Duodenal mucosa (tissue), 2 donors: ENCODE measurements around the gene HOXC9.

Experiments used
- H3K27ac ChIP-seq: one replicate; pipeline ENCODE4 v1.7.0; 2013; ENCODE audit warnings: low read depth, low read length
- H3K27me3 ChIP-seq, 2 donors: one replicate each; pipeline ENCODE4 v1.7.0; 2013; ENCODE audit warnings: low read length in 2 of 2, control low read depth in 1 of 2; ENCODE audit not compliant: insufficient read depth in 2 of 2, control insufficient read depth in 1 of 2
- H3K36me3 ChIP-seq, 2 donors: one replicate each; pipeline ENCODE4 v1.7.0; 2013; ENCODE audit warnings: low read length in 2 of 2, control low read depth in 1 of 2; ENCODE audit not compliant: insufficient read depth in 2 of 2, control insufficient read depth in 1 of 2
- H3K4me1 ChIP-seq, 2 donors: one replicate each; pipeline ENCODE4 v1.7.0; 2013; ENCODE audit warnings: low read length in 2 of 2, control low read depth in 1 of 2; ENCODE audit not compliant: insufficient read depth in 2 of 2, control insufficient read depth in 1 of 2
- H3K4me3 ChIP-seq, 2 donors: one replicate each; pipeline ENCODE4 v1.7.0; 2013; ENCODE audit warnings: low read length in 2 of 2, low read depth in 1 of 2
- H3K9ac ChIP-seq, 2 donors: one replicate each; pipeline ENCODE4 v1.7.0; 2013; ENCODE audit warnings: low read length in 2 of 2, low read depth in 1 of 2
- H3K9me3 ChIP-seq, 2 donors: one replicate each; pipeline ENCODE4 v1.7.0; 2013; ENCODE audit warnings: low read length in 2 of 2, control low read depth in 1 of 2; ENCODE audit not compliant: control insufficient read depth in 1 of 2

The HOXC9 gene

GRCh38 chr12:53996240-53997203, 3.4 kb upstream of the HOXC9 start:
- no peaks in the 10 kb centered on the region for H3K9me3 ChIP-seq
- peak overlapping the region; percentile 70 to 73 for H3K4me3 ChIP-seq
- peak overlapping the region in 1 of 2 donors; percentile 54 for H3K9ac ChIP-seq
- peaks cover 16 to 21% of the 10 kb centered on the region in 2 donors for H3K4me1 ChIP-seq
- no peaks in the 10 kb centered on the region for H3K36me3 ChIP-seq
- H3K27ac ChIP-seq = no peak overlapping the region
- peaks cover 92 to 100% of the 10 kb centered on the region in 2 donors for H3K27me3 ChIP-seq

- Histone ChIP-seq H3K4me1 (peaks cover 16 to 21% of the 10 kb centered on the region in 2 donors), H3K27ac (peak overlapping the region; percentile 14), H3K4me3 (no peak overlapping the region), H3K9me3 (no peaks in the 10 kb centered on the region), H3K9ac (no peak overlapping the region), H3K36me3 (no peaks in the 10 kb centered on the region), H3K27me3 (peaks cover 92 to 100% of the 10 kb centered on the region in 2 donors)
Measured at GRCh38 chr12:53997204-53998109, 2.5 kb upstream of the HOXC9 start.

DNA sequence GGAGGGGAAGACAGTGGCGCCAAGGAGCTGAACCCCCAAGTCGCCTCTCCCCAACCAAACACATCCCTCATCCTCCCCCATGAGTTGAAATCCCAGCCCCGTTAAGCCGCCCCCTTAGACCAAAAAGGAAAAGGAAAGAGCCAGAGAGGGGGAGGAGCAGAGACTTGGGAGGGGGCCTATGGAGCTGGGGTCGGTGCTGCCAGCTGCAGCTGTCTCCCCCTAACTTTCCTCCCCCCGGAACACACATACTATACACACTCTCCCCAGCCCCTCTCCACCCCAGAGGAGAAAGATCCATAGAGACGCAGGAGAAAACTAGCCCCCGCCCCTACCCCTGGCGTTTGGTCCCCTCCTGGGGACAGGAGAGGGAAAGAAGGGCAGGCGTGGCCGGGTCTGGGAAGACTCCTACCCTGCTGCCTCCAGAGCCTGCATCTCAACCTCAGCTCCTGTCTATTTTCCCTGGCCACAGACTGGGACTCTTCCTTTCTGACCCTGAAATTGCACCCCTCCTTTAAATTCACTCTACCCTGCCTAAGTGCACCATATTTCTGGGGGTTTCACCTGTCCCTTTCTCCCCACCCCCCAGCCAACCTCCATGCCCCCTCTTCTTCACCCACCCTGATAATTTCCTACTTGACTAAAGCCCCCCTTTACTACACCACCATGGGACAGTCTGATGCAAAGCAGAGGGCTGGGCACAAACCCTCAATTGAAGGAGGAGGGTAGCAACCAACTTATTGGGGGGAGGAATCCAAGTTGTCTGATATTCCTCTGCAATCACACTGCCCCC, 1.7 kb upstream of the HOXC9 start:
- no peak overlapping the region for H3K27ac ChIP-seq
- peaks cover 92 to 100% of the 10 kb centered on the region in 2 donors for H3K27me3 ChIP-seq
- no peak overlapping the region for H3K9ac ChIP-seq
- no peak overlapping the region for H3K4me3 ChIP-seq
- no peaks in the 10 kb centered on the region for H3K36me3 ChIP-seq
- H3K4me1 ChIP-seq = peaks cover 16 to 21% of the 10 kb centered on the region in 2 donors
- no peaks in the 10 kb centered on the region for H3K9me3 ChIP-seq

DNA sequence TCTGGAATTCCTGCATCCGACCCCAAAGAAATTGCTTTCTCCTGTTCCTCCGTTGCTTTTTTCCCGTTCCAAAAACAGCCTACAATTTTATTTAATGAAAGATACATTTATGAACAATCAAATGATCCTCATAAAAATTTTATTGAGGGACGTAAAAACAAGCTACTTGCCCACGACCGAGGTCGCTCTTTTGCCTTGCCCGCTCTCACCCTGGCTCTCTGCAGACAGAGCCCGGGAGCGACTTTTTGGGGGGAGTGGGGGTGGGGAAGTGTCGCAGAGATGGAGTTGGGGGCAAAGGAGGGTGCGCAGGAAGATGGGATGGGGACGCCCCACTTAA, 1.1 kb upstream of the HOXC9 start:
- Histone ChIP-seq H3K27me3 (peaks cover 91 to 99% of the 10 kb centered on the region in 2 donors), H3K9ac (no peak overlapping the region), H3K36me3 (no peaks in the 10 kb centered on the region), H3K9me3 (no peaks in the 10 kb centered on the region), H3K4me3 (no peak overlapping the region), H3K27ac (no peak overlapping the region), H3K4me1 (peaks cover 16 to 21% of the 10 kb centered on the region in 2 donors)

GRCh38 chr12:53999559-54000115, 324 bp upstream of the HOXC9 start:
- no peaks in the 10 kb centered on the region for H3K9me3 ChIP-seq
- no peaks in the 10 kb centered on the region for H3K36me3 ChIP-seq
- H3K27me3 ChIP-seq = peaks cover 91 to 99% of the 10 kb centered on the region in 2 donors
- H3K4me1 ChIP-seq = peaks cover 15% of the 10 kb centered on the region in 2 donors
- peak overlapping the region in 1 of 2 donors; percentile 45 for H3K4me3 ChIP-seq
- peak overlapping the region; percentile 13 for H3K27ac ChIP-seq
- no peak overlapping the region for H3K9ac ChIP-seq

DNA sequence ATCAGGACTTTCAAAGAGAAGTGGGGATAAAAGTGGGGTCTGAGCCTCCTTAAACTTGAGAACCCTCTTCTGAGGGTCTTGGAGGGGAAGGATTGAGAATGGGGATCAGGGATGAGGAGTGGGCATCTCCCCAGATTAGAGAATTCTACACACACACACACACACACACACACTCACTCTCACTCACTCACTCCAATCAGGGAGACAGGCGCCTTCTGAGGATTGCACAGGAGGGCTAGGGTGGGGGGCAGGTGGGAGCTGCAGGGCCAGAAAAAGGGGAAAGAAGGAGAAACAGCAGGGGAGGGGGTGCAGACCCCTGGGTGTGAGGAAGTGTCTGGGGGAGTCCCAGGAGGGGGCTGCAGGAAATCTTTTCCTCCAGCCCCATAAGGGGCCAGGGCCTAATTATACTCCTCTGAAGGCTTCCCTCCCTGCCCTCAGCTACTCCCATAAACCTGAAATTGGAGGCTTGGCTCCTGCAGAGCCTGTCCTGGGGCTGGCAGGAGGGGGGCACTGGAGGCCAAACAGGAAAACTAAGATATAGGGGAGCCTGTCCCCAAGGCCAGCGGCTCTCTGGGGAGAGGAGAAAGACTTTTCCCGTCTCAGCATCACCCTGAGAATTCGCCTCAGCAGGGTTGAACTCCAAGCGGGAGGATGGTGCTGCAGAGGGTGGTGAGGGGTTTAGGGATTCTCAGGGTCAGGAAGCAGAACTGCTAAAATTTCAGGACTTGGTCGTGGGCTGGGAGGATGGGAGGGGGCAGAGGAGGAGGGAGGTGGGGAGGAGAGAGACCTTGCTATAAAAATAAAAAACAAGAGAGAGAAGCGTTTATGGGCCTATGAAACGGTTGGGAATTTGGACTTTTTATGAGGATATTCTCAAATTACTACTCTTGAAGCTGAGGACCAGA, 1.6 kb downstream of the HOXC9 start:
- Histone ChIP-seq H3K4me1 (peaks cover 5 to 6% of the 10 kb centered on the region in 2 donors), H3K27me3 (peaks cover 93 to 98% of the 10 kb centered on the region in 2 donors)

GRCh38 chr12:54002278-54002914, 2.4 kb downstream of the HOXC9 start:
- Histone ChIP-seq H3K9me3 (no peaks in the 10 kb centered on the region), H3K27me3 (peaks cover 93 to 98% of the 10 kb centered on the region in 2 donors), H3K4me3 (no peak overlapping the region), H3K4me1 (peaks cover 9% of the 10 kb centered on the region in 2 donors), H3K36me3 (no peaks in the 10 kb centered on the region), H3K9ac (no peak overlapping the region), H3K27ac (no peak overlapping the region)

More for the DNA sequence above, 1.6 kb downstream of the HOXC9 start:
- Histone ChIP-seq H3K9me3 (no peaks in the 10 kb centered on the region), H3K4me3 (no peak overlapping the region), H3K36me3 (no peaks in the 10 kb centered on the region), H3K27ac (no peak overlapping the region), H3K9ac (no peak overlapping the region)

DNA sequence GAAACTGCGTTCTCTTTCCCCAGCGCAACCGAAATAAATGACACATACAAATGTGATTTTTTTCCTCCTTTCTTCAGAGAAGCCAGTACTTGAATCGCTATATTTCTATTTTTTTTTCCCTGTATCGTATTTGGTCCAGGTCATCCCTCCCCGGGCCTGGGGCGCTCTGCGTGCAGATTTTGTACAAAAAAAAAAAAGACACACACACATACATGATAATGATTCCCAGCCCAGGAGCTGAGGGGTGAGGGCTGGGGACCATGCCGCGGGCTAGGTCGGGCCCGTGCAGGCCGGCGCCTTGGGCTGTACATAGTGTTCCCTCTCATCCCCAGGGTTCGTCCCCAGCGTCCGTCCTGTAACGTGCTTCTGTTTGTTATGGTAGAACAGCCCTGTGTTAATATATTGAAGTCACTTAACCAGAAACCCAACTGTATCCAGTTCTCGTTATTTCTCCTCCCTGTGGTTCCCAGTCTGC, 3.0 kb downstream of the HOXC9 start:
- no peak overlapping the region for H3K27ac ChIP-seq
- no peak overlapping the region for H3K9ac ChIP-seq
- H3K4me1 ChIP-seq = peaks cover 9% of the 10 kb centered on the region in 2 donors
- H3K9me3 ChIP-seq = no peaks in the 10 kb centered on the region
- no peak overlapping the region for H3K4me3 ChIP-seq
- no peaks in the 10 kb centered on the region for H3K36me3 ChIP-seq
- peaks cover 93 to 98% of the 10 kb centered on the region in 2 donors for H3K27me3 ChIP-seq
